Astrocyte of the cerebellum (primary cell): ENCODE measurements around the gene DIS3L2.
A peak's percentile ranks its signal among the peaks of the same experiment; 100 is the strongest.

ENCODE experiments used
- DNase-seq: peaks from one replicate; pipeline ENCODE4 v3.0.0-alpha.2; 2011; ENCODE audit warnings: low read depth
- H3K4me3 ChIP-seq: 2 replicates; pipeline ENCODE4 v1.5.1; 2011; ENCODE audit warnings: mild to moderate bottlenecking, low read depth, low read length, moderate library complexity
- in situ Hi-C: cut with HindIII; loops from 2 replicates; pipeline ENCODE4 v1.10.0; 2017; ENCODE audit warnings: low sequenced_read_pairs
- TF ChIP-seq, protein P1 (sequence below): IDR thresholded peaks from 2 replicates; pipeline ENCODE4 v1.5.1; 2012; ENCODE audit warnings: low read length, low read depth, moderate library complexity, mild to moderate bottlenecking; ENCODE audit errors: missing control alignments

Gene DIS3L2

DNA sequence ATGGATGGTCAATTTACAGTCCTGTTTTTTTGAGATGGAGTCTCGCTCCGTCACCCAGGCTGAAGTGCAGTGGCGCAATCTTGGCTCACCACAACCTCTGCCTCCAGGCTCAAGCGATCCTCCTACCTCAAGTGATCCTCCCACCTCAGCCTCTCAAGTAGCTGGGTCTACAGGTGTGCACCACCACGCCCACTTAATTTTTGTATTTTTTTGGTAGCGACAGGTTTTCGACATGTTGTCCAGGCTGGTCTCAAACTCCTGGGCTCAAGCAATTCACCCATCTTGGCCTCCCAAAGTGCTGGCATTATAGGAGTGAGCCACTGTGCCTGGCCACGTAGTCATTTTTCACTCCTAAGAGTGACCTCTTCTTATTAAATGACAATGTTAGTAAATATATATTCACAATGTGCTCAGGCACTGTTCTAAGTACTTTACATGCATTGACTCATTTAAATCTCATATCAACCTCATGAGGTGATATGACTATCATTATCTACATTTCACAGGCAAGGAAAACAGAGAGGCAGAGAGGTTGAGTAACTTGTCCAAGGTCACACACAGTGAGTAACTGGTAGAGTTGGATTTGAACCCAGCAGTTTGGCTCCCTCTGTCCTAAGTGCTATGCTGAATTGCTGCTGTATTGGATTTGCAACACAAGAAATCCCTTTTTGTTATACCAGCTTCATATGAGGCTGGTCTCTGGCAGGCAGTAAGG, 5.6 kb upstream of the DIS3L2 start:
- no peak overlapping the region for H3K4me3 ChIP-seq
- TF ChIP-seq, protein P1, sequence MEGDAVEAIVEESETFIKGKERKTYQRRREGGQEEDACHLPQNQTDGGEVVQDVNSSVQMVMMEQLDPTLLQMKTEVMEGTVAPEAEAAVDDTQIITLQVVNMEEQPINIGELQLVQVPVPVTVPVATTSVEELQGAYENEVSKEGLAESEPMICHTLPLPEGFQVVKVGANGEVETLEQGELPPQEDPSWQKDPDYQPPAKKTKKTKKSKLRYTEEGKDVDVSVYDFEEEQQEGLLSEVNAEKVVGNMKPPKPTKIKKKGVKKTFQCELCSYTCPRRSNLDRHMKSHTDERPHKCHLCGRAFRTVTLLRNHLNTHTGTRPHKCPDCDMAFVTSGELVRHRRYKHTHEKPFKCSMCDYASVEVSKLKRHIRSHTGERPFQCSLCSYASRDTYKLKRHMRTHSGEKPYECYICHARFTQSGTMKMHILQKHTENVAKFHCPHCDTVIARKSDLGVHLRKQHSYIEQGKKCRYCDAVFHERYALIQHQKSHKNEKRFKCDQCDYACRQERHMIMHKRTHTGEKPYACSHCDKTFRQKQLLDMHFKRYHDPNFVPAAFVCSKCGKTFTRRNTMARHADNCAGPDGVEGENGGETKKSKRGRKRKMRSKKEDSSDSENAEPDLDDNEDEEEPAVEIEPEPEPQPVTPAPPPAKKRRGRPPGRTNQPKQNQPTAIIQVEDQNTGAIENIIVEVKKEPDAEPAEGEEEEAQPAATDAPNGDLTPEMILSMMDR: no peak
- DNase-seq: no peak
- in situ Hi-C loops: no loop called here

DNA sequence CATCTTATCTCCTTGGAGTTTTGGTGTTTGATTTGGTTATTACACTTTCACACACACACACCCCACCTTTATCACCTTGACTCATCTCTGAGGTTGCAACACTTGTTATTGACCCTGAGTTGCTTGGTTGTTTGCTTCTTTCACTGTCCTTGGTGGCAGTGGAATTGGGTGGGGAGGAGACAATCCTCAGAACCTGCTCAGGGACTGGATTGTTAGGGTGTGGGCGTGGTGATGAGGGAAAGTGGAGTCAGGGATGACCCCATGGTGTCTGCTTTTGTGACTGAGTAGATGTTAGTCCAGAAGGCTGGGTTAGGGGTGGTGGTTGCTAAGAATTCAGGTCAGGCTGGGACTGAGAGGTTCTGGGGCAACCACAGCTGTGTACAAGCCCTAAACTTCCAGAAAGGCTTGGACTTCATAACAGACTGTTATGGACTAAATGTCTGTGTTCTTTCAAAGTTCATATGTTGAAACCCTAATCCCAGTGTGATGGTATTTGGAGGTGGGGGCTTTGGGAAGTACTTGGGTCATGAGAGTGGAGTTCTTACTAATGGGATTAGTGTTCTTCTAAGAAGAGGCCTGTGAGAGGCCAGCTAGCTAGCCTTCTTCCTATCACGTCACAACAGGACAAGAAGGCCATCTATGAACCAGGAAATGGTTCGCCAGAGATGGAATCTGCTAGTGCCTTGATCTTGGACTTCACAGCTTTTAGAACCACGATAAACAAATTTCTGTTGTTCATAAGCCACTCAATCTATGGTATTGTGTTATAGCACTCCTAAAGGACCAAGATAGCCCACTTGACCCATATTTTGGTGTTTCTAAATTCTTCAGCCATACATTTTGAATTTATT, 3.4 kb upstream of the DIS3L2 start:
- DNase-seq: no peak
- in situ Hi-C loops: no loop called here
- H3K4me3 ChIP-seq: no peak overlapping the region
- TF ChIP-seq, protein P1: no peak

DNA sequence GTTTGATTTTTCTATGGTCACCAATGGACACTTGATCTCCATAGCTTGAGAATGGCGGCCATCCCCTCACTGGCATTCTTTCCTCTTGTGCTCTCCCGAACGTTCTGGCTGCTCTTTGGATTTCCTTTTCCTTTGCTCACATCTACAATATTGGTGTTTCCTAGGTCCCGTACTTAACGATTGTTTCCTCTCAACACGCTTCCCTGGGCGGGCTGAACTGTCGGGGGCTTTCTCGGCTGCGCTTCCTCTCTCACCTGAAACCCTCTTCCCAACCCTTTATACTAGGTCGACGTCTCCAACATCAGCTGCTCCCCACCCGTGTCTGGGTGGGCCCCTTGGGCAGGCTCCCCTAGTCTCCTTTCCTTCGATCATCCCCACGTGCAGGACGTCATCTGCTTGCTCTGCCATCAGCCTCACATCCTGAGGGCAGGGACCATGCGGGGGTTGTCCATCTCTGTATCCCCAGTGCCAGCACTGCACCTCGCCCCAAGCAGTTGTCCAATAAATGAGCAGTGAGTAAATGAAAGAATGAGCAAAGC, 634 bp upstream of the DIS3L2 start:
- in situ Hi-C loops: no loop called here
- H3K4me3 ChIP-seq: peak overlapping the region; percentile 73
- TF ChIP-seq, protein P1: no peak
- no peak for DNase-seq

DNA sequence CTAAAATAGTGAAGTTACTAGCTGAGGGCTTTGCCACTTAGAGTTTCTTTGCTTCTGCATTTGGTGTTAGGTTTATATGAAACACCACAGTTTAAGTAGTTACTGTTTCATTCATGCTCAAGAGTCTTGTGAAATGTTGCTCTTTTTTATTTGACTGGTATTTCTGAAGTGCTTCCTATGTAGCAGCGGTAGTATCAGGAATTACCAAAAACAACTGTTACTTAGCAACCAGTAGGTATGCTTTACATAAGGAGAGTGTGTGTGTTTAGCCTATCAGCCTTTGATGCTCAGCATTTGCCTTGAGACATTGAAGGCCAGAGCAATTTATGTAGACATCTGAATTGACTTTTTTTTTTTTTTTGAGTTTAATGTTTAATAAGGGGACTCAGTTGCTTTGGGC, 3.6 kb downstream of the DIS3L2 start:
- H3K4me3 ChIP-seq: no peak overlapping the region
- TF ChIP-seq, protein P1: no peak
- in situ Hi-C loops: no loop called here
- DNase-seq: no peak

DNA sequence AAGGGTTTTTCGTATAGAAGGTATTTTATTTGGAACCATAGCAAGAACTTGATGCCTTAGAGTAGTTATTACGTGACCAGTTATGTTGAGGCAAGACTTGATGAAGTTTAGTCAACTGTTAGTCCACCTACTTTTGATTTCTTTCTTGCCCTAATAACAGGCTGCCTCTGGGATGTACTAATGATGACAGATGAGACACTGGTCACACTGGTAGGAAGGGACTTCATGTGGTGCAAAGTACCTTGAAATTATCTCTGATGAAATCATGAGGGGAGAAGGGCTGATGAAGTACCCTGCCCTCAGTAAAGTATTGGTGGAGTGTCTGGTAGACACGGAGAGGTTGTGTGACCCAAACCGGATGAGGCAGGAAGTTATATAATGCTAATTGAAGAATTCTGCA, 5.4 kb downstream of the DIS3L2 start:
- TF ChIP-seq, protein P1: no peak
- in situ Hi-C loops: no loop called here
- no peak for DNase-seq
- no peak overlapping the region for H3K4me3 ChIP-seq

DNA sequence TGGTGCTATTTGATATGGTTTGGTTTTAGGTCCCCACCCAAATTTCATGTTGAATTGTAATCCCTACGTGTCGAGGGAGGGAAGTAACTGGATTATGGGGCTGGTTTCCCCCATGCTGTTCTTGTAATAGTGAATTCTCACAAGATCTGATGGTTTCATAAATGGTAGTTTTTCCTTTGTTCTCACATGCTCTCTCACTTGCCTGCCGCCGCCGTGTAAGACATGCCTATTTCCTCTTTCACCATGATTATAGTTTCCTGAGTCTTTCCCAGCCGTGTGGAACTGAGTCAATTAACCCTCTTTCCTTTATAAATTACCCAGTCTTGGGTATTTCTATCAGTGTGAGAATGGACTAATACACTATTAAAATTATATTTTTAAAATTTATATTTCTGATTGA, 7.3 kb downstream of the DIS3L2 start:
- TF ChIP-seq, protein P1: no peak
- no peak overlapping the region for H3K4me3 ChIP-seq
- in situ Hi-C loops: no loop called here
- no peak for DNase-seq
